GM18951 (cell line): ENCODE data around the gene CDK10.
A peak's percentile ranks its signal among the peaks of the same experiment; 100 is the strongest.

Experiments
- POLR2A ChIP-seq: IDR thresholded peaks from 4 replicates; pipeline ENCODE4 v1.6.1; 2011; ENCODE audit warnings: mild to moderate bottlenecking; ENCODE audit not compliant: insufficient read length, insufficient read depth; ENCODE audit errors: extremely low read depth
- in situ Hi-C: fragments of 300-500 bp; cut with MboI; formaldehyde crosslinking; loops from one replicate; pipeline ENCODE4 v1.12.0; 2022; ENCODE audit warnings: low sequenced_read_pairs, mixed read lengths, inconsistent platforms; ENCODE audit not compliant: unreplicated experiment

Gene CDK10

DNA sequence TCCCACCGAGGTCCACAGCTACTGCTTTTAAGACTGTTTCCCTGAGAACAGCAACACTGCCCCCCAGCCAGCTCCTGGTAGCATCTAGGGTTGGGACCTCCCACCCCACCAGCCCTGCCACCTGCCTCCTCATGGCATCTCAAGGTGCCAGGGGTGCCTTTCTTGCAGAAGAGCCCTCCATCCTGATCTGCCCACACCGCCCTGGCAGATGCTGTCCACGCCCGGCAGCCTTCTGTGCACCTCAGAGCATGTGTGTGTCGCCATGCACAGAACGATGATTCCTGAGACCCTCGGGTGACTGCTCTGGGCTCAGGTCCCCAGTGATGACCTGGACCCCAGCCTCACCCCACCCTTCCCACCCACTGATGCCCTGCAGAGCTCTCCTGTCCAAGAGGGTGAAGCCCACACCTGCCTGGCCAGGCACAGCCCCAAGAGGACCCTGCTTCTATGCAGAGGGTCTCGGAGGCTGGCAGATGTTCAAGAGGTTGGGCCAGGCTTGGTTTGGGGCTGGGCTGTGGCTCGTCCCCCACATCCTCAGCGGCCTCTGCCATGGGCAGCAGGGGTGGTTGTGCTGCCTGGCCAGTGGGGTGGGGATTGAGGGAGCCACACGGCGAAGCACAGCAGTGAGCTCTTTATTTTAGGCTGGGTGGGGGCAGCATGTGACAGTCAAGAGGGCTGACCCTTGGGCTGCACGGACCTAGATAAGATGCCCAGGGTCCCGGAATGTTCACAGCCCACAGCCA, 20.2 kb downstream of the CDK10 start:
- no peak for TF ChIP-seq POLR2A
- in situ Hi-C loops, result no loop called here

DNA sequence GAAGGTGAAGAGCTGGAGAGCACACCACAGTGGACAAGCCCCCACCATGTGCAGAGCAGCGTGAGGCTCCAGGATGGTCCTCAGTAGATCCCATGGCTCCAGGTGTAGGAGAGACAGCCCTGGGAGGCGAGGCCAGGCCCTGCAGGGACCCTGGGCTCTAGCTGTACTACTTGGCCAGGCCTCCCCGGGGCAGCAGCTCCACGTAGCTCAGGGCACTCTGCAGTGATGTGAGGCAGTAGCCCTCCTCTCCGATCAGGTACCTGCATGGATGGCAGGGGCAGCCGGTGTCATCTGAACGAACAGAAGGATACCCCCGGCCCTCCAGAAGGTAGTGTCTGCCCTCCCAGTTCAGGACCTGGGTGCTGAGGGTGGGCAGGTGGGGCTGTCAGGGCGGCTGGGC, 21.2 kb downstream of the CDK10 start:
- in situ Hi-C loops, result no loop called here
- TF ChIP-seq POLR2A, result no peak

DNA sequence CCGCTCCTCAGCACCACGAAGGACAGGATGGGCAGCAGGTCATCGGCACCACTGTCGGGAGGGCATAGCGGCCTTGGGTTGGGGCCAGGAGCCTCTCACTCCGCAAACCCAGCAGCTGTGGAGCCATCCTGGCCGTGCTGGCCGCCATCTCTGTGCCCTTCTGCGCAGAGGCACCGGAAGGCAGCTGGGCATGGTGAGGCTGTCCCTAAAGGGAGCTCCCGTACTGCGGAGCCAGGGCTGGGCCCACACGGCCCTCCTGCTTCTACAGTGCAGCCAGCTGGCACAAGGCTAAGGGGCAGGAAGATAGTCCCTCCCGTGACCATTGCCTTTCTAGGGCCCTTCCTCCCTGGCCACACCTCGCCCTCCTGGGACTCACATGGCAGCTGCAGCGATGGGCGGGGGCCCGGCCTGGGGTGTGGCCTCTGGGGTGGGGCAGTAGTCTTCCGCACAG, 22.0 kb downstream of the CDK10 start:
- in situ Hi-C loops, result no loop called here
- no peak for TF ChIP-seq POLR2A

DNA sequence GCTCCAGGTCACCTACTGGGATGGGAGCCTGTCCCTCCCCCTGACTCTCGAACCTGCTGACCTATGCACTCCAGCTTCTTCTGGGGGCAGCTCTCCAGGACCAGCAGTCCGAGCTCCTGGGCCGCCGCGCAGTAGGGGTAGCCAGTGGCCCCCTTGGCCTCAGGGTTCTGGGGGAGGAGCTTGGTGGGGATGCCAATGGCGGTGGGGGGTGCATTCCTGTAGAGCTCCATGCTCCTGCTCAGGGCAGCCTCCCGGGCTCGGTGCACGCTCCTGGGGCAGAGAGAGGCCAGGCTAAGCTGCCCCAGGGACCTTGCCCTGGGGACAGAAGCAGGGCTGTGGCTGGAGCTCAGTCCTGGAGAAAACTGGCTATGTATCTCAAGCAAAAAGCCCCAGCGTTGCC, 22.7 kb downstream of the CDK10 start:
- in situ Hi-C loops, result no loop called here
- no peak for TF ChIP-seq POLR2A

DNA sequence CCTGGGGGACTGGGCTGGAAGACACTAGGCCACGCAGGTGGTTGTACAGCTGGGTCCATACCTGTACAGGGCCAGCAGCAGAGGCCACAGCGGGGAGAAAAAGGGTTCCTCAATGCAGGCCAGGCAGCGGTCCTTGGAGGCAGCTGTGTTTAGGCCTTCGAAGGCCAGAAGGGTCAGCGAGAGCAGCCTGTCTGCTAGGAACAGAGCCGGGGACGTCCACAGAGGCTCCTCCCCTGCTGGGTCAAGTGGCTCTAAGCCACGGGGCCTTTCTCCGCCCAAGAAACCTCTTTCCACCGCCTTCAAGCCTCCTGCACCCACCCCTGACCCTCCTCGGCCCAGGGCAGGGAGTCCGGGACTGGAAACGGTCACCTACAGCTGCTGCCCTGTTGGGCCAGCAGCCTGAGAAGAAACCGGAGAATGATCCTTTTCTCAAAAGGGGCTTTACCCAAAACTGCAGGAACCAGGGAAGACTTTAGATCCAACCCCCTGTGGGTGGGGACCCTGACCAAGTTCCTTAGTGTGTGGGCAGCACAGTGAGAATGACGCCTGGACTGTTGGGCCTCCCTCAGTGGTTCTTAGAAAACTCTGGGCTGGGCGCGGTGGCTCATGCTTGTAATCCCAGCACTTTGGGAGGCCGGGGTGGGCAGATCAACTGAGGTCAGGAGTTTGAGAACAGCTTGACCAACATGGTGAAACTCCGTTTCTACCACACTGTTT, 23.4 kb downstream of the CDK10 start:
- no peak for TF ChIP-seq POLR2A
- in situ Hi-C loops, result no loop called here

DNA sequence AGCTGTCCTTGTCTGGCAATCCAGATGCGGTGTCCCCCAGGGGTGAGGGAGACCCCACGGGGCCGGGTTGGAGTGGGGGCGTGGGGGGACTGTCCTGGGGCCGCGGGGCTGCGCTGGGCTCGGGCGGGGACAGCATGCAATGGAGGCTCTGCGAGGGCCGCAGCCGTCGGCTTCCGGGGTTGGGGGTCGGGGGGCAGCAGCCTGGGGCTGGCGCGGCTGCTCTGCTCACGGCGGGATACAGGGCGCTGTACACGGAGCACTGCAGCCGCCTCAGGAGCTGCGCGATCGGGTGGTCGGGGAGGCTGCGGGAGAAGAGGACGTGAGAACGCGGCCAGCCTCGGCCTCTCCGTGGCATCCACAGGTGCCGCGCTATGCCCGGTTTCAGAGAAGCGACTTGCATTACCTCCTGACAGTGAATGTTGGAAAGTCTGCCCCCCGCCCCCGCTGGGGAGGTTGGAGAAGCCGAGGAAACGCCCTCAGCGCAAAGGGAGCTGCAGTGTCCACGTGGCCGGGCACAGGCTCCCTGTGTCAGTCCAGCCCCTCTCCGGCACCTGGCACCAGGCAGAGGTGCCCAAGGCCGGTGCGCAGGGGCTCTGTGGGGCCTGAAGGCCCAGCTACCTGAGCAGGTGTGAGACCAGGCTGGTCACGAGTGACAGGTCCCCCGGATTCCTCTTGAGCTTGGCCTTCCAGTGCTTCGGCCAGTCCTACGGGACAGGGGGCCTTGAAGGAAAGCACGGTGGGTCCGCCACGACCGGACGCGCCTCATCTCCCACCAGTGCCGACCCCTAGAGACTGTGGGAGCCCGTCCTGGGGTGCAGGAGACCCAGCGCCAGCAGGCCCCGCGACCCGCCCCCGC, 24.4 kb downstream of the CDK10 start:
- in situ Hi-C loops, result no loop called here
- no peak for TF ChIP-seq POLR2A

DNA sequence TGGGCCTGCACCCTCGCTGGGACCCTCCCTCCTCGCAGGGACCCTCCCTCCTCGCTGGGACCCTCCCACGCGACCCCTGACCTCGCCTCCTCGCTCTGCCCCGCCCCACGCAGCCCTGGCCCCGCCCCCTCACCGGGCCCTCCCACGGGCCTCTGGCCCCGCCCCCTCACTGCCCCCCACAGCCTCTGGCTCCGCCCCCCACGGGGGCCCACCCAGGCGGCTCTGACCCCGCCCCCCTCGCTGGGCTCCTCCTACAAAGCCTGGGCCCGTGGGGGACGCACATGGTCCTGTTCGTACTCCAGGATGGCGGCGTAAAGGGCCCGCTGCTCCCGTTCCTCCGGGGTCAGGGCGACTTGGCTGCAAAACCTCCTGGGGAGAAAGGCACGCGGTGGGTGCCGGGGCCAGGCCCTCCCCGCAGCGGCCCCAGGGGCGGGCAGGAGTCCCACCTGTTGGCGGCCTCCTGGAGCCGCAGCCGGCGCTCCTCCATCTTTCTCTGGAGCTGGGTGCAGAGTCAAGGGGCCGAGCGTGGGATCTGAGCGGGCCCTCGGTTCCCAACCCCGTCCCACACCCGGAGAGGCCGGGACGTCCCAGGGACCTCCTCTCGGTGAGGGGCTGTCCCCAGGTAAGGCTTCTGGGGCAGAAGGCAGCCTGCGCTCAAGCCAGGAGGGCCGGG, 25.2 kb downstream of the CDK10 start:
- TF ChIP-seq POLR2A, result peak; percentile 75
- in situ Hi-C loops, result no loop called here

DNA sequence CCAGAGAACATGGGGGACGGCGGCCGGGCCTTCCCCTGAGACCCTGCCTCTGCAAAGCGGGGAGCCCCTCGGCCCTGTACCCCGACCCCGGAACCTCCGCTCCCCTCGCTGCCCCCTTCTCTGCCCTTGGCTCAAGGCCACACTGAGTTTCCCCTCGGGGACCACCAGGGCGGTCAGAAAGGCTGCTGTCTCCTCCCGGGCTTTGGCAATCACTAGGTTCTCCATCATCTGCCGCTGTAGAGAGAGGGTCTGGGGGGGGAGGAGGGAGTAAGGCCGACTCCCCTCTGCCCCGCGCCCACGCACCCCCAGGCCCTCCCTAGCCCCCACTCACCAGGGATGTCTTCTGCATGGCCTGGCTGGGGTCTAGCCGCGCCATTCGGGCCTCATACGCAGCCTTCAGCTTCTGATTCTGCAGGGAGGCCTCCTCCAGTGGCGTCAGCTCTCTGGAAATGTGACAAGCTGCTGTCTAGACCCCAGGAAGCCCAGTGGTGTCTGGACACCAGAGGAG, 25.8 kb downstream of the CDK10 start:
- TF ChIP-seq POLR2A, result no peak

DNA sequence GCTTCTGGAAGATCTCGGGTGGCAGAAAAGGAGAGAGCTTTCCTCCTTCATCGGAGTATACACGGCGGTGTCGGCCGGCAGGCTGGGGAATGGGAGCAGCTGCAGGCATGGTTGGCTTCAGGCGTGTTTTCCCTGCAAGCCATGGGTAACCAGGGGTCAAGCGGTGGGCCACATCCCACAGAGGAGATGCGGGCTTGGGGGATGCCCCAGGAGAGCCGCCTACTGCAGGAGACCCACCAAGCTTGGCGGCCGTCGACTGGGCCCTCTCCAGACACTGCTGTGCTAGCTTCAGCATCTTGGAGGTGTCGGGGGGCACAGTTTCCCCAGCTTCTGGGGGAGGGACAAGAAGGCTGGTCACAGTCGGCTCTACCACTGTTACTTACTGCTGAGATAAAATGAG, 30.0 kb downstream of the CDK10 start:
- TF ChIP-seq POLR2A, result no peak
- in situ Hi-C loops, result no loop called here

More for the DNA sequence above, 25.8 kb downstream of the CDK10 start:
- in situ Hi-C loops, result no loop called here

DNA sequence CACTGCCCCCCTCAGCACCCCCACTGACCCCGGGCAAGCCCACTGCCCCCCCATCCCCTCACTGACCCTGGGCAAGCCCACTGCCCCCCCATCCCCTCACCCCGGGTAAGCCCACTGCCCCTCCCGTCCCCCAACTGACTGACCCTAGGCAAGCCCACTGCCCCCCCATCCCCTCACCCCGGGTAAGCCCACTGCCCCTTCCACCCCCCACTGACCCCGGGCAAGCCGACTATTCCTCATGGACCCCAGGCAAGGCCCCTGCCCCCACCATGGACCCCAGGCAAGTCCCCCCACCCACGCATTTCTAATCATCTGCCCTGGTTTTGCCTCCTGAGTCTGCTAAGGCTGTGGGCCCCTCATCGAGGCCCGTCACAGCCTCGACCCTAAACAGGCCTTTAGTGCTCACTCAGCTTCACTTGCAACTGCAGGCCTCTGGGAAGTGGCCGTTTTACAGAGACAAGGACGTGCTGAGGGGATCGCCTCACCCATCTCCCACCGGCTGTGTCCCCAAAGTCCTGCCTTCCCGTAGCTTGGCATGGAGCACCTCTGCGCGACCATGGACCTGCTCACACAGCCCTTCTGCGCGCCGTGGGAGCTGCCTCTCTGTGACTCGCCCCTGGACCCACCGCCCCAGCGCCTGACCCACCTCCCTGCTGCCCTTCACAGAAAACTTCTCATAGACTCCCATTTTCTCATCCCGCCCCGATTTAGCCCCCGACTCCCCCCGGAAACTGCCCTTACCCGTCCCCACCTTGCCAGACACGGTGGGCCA, 30.6 kb downstream of the CDK10 start:
- TF ChIP-seq POLR2A, result no peak
- in situ Hi-C loops, result no loop called here

DNA sequence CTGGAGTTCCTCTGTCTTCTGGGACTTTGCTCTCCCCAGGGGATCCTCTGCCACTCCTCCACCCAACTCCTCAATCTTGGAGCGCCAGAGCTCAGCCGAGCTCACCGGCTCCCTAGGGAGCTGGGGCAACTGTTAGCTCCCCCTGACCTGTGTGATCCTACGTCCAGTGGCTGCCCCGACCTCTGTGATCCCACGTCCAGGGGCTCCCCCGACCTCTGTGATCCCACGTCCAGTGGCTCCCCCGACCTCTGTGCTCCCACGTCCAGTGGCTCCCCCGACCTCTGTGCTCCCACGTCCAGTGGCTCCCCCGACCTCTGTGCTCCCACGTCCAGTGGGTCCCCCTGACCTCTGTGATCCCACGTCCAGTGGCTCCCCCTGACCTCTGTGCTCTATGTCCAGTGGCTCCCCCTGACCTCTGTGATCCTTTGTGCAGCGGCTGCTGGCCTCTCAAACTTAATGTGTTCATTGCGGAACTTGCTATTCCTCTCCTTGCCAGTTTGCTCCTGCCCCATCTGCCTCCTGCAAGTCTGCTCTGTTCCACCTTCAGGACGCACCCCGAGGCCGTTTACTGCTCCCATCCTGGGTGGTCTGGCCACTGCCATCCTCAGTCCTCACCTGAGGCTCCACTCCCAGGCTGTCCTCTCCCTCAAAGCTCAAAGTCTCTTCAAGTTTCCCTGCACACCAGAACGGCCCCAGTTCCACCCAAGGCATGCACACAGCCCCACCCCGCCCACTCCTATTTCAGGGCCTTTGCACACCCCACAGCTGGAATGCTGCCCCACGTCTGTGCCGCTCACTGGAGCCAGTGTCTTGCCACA, 31.4 kb downstream of the CDK10 start:
- in situ Hi-C loops, result no loop called here
- peak; percentile 7 for TF ChIP-seq POLR2A
